HG02623 (cell line): ENCODE data around the gene GALNTL6.
"Not testable (repeated sequence)": the region's sequence is repeated elsewhere in the genome, so short reads cannot be mapped to it uniquely, and the experiment has no call there.

Source experiments
- ATAC-seq: cut with Tn5 transposase; IDR thresholded peaks from one replicate; pipeline ENCODE4 v1.9.1; 2021; ENCODE audit warnings: moderate library complexity; ENCODE audit not compliant: unreplicated experiment

The GALNTL6 gene

DNA sequence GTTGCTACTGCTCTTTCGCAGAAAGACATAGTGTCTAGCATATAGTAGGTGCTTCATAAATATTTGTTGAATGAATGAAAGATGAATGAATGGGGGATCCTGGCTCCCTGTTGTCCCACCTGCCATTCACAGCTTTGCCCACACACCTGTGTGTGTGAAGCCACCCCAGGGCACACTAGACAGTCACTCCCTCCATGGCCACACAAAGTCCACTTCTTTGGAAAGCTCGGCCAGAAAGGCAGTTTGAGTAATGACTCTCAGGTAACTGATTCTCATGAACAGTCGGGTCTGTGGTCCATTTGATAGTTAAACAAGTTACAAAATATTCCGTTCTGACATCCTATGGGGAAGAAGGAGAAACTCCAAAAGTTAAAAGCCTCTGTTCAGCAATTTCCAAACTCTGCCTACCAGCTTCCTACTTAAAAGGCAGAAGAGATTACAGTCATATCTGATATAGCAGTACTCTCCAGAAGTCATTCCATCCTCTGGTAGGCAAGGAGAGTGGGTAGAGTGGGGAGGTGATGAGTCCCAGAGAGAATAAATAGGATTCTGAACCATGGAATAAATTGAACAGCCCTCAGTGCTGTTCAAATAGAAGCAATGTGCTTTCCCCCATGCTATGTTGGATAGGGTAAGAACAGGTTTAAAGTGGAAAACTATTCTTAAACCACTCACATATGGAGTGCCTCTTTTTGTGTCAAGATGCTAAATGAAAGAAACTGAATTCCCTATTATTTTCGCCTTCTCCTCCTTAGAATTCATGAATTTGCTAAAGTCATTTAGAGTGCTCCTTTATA, 1150.5 kb downstream of the GALNTL6 start:
- ATAC-seq, result no peak

DNA sequence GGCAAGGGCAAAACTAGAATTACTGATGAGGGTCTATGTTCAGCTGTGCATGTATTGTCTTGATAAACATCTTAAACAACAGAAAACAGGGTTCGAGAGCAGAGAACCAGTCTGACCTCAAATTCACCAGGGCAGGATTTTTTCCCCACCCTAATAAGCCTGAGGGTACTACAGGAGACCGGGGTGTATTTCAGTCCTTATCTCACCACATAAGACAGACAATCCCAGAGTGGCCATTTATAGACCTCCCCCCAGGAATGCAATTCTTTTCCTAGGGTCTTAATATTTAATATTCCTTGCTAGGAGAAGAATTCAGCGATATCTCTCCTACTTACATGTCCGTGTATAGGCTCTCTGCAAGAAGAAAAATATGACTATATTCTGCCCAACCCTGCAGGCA, 1157.0 kb downstream of the GALNTL6 start:
- not testable (repeated sequence) for ATAC-seq

DNA sequence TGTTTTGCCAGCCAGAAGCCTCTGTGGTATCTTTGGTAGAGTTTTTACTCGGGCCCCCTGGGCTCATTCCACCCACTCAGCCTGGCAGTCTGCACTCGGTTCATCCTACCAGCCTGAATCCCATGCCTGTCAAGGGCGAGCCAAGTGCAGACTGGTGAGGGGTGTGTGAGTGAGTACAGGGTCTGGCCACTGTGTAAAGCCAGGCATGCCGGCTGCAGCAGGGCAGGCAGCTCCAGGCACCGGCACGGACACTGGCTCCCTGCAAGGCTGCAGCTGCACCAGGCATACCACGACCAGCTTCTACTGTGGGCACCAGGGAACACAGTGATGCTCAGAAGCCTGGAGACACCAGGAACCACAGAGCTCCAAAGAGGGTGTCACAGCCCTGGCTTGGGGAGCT, 1161.4 kb downstream of the GALNTL6 start:
- ATAC-seq, result no peak

DNA sequence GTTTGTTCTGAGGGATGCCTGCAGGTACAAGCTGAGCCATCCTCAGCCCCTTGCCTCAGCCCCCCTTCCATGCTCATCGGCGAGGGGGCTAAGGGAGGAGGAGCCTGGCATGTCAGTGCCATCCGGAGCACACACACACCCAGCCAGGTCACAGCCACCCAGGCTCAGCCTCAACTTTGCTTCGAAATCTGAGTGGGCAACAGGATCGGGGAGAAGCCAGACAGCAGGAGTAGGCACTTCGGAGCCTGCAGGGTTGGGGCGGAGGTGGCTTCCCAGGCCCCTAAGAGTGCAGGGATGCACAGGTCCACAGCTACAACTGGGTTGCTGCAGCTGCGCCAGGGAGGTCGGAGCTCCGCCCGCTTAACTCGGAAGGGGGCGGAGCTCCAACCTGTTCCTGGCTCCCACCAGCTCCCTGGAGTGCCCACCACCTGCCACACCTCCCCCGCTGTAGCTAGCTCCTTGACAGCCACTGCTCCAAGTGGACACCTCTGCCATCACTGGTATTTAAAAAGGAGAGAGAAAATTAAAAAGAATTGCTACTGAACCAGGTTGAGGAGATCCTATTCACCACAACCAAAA, 1162.5 kb downstream of the GALNTL6 start:
- ATAC-seq, result no peak

DNA sequence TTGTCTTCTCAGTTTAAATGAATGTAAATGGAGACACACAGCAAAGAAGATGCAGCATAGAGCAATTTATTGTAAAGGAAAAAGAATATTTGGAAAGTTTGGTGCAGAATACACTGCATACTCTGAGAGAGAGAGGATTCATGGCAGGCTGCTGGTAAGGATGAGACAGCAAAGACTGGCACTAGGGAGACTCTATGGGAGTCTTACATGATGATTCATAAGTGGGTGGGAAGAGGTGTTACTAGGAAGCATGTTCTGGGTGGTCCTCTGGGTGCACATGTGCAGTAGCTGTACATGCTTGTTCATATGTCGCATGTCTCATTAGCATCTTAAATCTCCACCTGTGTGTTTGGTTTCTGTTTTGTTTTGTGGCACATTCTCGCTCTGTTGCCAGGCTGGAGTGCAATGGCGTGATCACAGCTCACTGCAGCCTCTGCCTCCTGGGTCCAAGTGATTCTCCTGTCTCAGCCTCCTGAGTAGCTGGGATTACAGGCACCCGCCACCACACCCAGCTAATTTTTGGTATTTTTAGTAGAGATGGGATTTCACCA, 1164.4 kb downstream of the GALNTL6 start:
- not testable (repeated sequence) for ATAC-seq

DNA sequence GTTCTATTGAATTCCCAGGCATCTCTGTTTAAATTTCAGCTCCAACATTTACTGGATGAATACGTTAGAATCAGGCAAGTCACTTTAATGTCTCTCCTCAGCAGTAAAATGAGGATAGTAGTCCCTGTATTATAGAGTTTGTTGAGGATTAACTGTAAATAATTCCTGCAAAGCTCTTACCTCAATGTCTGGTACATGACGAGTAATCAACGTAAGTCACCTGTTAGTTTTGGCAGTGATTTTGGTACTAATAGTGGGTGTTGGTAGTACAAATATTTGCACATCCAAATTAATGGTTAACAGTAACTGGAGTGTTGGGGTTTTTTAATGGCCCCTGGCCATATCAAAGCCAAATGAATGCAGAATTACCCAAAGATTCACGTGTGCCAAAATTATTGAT, 1165.6 kb downstream of the GALNTL6 start:
- no peak for ATAC-seq

DNA sequence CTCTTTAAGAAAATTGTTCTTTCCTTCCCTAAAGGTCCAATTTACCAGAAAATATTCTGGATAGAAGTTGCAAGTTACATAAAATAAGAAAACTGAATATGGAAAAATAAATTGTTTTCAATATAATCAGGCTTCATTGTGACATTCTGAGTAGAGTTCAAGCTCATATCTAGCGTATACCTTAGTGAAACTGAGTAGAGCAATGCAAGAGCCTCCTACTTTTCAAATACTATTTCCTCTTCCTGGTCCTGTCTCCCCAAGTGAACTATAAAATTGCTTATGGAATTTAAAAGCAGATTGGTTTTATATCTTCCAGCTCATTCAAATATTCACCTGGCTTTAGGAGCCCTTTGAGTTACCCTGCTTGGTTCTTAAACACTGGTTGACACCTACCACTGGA, 1166.1 kb downstream of the GALNTL6 start:
- ATAC-seq, result no peak

DNA sequence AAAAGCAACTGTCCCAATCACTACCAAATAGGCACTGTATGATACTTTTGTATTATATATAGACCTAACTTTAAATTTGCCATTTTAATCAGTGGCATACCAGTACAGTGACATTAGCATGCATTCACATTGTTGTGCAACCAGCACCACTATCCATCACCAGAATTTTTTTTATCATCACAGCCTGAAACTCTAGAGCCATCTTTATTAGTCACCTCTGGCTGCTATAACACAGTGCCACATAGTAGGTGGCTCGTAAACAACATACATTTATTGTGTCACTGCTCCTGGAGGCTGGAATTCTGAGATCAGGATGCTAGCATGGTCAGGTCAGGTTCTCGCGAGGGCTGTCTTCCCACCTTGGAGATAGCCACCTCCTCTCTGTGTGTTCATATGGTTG, 1167.0 kb downstream of the GALNTL6 start:
- no peak for ATAC-seq

DNA sequence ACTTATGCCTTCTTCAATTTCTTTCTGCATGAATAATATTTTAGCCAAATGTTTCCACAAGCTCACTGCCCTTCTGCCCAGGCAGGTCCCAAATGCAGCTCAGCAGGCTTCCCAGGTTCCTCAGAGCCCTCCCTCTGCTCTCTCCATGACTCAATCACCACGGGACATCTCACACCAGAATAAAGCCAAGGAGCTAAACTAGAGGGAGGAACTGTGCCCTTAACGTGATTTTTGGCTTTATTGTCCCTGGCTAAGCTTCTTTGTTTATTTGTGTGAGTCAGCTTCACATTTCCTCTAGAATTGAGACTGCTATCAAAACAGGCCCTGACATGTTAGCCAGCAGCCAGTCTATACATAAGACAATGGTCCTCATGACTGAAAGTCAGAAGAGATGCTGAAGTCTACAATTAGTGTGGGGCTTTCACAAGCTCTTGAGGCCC, 1169.0 kb downstream of the GALNTL6 start:
- ATAC-seq, result no peak

DNA sequence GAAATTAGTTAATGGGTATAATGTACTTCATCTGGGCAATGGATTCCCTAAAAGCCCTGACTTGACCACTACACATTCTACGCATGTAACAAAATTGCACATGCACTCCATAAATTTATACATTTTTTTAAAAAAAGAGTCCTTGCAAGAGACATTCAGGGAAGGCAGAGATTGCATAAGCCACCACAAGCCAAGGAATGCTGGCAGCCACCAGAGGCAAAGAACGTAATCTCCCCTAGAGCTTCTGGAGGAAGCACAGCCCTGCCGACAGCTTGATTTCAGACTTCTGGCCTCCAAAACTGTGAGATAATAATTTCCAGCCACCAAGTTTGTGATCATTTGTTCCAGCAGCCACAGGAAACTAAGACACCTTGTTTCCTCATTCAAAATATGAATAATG, 1169.8 kb downstream of the GALNTL6 start:
- no peak for ATAC-seq

DNA sequence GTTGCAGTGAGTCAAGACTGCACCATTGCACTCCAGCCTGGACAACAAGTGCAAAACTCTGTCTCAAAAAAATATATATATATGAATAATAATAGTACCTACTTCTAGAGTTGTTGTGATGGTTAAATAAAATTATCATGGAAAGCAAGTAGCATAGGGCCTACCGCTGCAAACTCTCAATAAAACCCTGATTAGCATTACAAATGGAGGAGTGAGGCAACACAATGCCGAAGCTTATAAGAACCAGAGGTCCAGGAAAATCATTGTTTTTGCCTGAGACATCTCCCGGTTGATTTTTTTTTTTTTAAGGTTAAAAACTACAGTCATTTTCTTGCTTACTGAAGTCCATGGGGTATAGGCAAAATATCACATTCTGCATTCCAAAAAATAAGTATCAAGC, 1170.4 kb downstream of the GALNTL6 start:
- no peak for ATAC-seq

DNA sequence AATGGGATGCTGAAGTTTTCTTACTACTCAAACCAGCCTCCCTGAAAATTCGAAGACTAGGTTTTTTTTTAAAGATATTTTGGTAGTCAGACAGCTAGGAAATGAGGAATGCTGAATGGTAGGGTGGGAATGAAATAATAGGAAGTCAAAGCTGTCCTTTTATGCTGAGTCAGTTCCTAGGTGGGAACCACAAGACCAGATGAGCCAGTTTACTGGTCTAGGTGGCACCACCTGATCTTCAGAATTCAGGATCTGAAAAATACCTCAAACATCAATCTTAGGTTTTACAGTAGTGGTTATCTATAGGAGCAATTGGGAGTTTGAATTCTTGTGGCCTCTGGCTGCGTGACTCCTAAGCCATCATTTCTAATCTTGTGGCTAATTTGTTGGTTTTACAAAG, 1172.3 kb downstream of the GALNTL6 start:
- ATAC-seq, result no peak

DNA sequence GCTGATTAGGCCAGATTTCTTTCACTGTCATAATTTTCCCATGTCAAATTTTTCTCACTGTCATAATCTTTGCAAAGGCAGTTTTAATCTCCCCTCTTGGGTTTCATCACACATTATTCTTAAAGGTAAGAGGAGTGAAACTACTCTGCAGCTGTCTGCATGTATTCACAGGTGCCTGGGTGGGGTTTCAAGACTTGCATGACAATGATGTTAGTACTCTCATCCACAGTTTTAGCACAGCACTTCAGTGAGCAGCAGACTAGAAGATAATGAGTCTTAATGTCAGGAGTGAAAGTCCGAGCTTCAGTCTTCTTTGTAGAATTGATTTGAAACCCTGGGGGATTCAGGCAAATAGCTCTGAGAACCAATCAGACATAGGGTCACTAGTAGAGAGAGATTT, 1172.9 kb downstream of the GALNTL6 start:
- no peak for ATAC-seq

DNA sequence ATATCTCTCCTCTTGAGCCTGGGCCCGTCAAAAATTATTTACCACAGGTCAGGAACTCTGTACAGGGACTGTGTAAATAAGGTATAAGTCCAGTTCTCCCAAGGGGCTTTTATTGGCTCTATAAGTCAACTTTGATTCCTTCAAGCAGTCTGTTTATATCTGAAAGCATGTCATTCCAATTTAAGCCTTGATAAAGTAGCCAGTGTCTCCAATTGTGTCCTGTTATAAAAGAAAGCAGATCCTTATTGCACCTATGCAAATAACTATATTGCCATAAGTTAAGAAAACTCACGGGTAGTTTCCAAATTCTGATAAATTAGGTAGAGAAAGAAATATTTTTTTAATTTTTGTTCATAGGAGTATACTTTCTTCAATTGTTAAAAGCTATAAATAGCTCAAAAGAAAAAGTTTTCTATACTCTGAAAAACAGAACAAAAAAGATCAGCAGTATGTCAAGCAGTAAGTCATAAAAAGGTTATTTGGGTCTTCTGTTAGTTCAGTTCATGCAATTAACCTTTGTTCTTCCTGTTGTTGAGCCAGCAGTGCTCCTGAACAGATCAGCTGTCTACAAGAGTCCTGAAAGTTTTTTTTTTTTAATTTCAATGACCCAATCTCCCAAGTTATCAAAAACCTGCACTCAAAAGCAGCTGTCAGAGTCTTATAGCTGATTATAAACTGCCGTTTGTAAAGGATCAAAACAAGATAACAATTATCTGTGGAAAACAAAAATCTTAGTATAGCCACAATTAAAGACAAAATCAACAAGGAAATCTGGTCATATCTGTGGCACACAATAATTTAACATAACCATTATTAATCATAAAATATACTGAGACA, 1177.0 kb downstream of the GALNTL6 start:
- no peak for ATAC-seq

DNA sequence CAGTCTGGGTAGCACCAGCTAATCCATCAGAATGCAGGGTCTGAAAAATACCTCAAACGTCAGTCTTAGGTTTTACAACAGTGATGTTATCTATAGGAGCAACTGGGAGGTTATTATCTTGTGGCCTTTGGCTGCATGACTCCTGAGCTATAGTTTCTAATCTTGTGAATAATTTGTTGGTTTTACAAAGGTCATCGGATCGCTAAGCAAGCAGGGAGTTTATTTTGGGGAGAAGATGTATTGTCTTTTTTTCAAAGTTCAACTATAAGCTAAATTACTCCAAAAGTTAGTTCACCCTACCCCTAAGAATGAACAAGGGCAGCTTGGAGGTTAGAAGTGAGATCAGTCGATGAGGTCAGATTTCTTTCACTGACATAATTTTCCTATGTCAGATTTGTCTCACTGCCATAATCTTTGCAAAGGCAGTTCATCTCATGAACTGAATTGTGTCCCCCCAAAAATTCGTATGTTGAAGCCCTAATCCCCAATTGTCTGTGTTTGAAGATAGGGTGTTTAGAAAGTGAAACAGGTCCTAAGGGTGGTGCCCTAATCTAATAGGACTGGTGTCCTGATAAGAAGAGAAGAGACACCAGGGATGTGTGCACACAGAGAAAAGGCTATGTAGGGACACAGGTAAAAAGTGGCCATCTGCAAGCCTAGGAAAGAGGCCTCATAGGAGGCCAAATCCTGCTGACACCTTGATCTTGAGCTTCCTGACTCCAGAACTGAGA, 1179.6 kb downstream of the GALNTL6 start:
- no peak for ATAC-seq

DNA sequence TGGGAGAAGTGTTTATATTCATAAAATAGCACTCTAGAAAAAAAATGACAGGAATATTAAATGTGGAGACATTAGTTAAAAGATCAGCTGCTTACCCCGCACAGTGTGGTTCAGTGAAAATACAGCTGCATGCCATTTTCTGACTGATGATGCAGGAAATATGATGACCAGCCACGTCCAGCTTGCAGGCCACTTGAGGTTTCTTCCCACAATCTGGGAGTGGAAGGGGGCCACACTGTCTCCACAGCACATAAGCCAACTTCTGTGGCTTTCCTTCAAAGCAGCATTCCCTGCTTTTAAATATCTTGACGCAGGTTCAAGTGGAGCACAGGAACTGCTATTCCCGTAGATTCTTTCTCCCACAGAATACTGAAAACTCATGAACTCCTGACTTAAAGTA, 1182.0 kb downstream of the GALNTL6 start:
- ATAC-seq, result no peak

DNA sequence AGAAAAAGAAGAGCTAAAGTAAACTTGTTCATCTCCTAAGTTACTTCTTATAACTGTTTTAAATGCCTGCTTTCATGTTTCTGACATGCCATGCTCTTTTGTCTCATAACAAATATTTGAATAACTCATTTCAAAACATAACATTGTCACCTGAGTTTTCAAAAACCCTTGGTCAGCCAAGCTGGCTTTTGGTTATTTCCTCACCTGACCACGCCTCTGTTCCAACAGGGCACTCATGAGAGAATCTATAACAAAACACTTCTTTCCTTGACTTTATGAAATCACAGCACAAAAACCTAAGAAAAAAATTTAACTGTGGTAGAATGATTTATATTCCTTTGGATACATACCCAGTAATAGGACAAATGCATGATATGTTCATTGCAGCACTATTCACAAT, 1182.5 kb downstream of the GALNTL6 start:
- ATAC-seq, result no peak

DNA sequence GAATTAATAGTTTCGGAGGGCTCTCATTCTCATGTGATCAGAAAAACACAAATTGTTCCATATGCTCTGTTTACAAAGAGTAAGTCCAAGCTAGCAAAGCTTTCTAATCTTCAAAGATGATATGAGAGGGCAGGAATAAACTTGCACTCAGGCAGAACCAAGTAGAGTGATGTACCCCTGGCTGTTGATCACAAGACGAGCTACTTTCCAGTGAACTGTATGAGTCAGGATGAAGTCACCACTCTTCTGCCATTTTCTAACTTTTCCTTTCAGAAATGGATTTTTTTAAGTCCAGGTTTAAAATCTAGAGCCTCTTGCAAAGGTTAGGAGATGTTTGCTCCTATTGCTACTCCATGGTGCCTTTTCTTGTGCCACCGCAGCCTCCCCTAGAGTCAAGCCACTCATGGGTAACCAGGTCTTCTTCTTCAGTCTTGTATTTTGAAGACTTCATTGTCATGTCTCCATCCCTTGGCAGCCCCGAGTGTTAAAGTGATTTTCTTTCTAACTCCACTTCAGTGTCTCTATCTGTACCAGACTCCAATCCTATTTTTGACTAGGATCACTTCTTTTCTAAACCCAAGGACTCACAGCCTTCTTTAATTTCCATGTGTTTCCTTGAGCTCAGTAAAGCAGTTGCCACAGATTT, 1183.5 kb downstream of the GALNTL6 start:
- no peak for ATAC-seq

DNA sequence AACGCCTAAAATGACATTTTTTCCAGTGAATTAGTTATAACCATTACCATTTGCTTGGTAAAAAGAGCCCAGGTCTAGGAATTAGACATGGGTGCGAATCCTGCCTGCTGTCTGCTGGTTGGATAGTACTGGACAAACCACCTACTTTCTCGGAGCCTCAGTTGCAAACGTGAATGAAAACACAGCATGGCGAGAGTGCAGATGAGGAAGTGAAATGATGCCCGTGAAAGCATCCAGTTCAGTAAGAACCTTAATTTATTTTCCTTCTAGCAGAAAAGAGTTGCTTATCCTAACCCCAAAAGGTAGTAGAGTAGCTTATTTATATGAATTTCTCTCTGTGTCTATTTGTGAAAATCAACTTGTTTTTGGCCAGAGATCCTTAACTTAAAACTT, 1184.0 kb downstream of the GALNTL6 start:
- no peak for ATAC-seq

DNA sequence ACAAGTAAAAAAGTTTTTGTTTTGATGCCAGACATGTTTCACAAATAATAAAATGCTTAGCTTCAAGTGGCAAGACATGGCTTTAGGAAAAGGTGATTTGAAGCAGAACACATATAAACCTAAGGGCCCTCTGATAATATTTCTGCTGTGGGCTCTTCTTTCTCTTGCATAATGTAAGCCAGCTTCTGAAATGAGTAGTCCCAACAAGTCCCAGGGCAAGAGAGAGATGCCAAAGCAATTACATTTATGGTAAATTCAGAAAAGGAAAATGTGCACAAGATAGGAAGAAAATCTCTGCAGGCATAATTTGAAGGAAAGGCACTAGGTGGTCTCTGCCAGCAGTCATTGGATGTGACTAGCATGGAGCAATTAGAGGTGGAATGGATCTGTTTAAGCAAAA, 1184.7 kb downstream of the GALNTL6 start:
- no peak for ATAC-seq
